Cardiac septum (tissue), 1 donor: Measurements from ENCODE around the gene BTBD17. TPM values are rescaled to one million over a fixed set of nuclear protein-coding genes. Genes with fewer than 3 reads are reported as not detected.
"Not testable (repeated sequence)": the region's sequence is repeated elsewhere in the genome, so short reads cannot be mapped to it uniquely, and the experiment has no call there.

Experiments used
- DNase-seq: peaks from one replicate; pipeline ENCODE4 v3.0.0-alpha.2; 2020; ENCODE audit warnings: low spot score
- intact Hi-C: fragments of 100-400 bp; cut with DNase I; formaldehyde crosslinking; loops from one replicate; pipeline ENCODE4 v1.14.0; 2022
- long read RNA-seq: library from polyadenylated mRNA; unstranded; transcript quantifications from one replicate; pipeline ENCODE4 v2.0.0, GENCODE V29; 2021
- total RNA-seq: library from RNA; stranded (reverse); fragmentation: NEBNext Ultra II Directional; extraction: Animal tissue kit (Norgen Biotek cat#: 25700); gene quantifications from one replicate; pipeline ENCODE4 v1.2.1, GENCODE V29; 2021
- donor health status: DM: no; HTN: no; CAD: no.

Gene BTBD17, protein sequence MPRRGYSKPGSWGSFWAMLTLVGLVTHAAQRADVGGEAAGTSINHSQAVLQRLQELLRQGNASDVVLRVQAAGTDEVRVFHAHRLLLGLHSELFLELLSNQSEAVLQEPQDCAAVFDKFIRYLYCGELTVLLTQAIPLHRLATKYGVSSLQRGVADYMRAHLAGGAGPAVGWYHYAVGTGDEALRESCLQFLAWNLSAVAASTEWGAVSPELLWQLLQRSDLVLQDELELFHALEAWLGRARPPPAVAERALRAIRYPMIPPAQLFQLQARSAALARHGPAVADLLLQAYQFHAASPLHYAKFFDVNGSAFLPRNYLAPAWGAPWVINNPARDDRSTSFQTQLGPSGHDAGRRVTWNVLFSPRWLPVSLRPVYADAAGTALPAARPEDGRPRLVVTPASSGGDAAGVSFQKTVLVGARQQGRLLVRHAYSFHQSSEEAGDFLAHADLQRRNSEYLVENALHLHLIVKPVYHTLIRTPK
- not detected for total RNA-seq
- long read RNA-seq: 0 reads

DNA sequence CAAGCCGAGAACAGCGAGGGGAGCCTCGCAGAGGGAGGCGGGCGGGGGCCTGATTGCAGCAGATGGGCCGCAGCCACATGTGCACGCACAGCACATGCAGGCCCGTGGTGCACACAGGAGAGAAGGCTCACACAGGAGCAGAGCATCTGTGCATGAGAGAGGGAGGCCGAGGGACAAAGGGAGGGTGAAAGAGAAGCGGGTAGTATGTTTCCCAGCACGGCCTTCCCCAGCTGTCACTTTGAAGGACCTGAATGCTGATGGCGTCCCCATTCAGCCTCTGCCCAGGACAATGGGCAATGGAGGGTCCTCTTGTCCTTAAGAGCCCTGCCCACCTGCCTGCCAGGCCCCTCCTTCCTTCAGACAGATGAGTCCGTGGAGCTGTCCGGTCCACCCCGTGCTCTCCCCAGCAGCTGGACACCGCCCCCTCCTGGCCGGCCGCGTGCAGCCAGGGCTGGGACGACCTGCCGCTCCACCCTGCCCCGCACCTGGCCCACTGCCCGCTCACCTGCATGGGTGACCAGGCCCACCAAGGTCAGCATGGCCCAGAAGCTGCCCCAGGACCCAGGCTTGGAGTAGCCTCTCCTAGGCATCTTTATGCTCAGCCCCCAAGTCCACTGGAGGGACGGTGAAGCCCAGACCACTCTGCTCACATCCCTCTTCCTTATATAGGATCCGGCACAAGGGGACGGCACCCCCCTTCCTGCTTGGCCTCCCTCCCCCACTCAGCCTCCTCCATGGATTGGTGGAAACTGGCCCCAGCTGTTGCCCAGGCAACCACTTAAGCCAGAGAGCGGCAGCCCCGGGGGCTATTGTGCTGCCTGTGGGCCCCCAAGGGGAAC, at the start of gene BTBD17:
BTBD17 (minus strand) TSS at position 639 of the 839 bp plus-strand sequence; CDS start at position 590, 49 bp downstream.
- intact Hi-C loops: loop anchor here (2.0 to 5.0 kb wide), 2 partner anchors 59 to 149 kb away; partner anchors contain the start of gene TTYH2
- DNase-seq: no peak

DNA sequence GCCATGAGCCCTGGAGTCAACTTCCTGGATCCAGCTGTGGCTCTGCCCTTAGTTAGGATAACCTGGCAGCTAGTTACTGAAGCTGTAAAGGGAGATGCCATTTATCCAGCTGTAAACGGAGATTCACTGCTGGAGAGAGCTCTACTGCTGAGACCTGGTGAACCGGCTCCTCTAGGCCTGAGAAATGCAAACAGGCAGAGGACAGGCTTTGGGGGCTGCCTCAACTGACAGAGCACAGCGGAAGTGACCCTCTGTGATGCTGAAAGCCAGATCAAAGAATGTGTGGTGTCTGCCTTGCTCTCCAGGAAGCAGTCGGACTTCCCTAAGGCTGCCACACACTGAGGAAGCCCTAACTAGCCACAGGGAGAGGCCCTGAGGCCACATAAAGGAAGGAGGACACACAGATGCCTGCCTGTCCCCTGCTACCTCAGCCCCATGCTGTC, 48.4 kb upstream of the BTBD17 start:
- intact Hi-C loops: no loop called here
- DNase-seq: no peak

DNA sequence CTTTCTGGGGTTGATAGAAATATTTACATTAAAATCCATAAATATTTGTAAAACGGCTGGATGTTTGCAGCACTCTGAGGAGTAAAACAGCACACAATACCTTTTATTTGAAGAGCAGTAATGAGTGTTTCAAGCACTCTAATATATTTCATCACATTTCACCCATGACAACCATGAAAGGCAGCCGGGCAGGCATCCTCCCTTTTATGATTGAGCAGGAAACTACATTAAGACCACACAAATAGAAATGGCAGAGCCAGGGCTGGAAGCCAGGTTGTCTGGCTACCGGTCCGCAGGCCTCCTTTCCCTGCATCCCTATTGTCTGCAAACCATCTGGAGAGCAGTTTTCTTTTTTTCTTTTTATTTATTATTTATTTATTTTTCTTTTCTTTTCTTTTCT, 47.1 kb upstream of the BTBD17 start:
- intact Hi-C loops: no loop called here
- DNase-seq: no peak

DNA sequence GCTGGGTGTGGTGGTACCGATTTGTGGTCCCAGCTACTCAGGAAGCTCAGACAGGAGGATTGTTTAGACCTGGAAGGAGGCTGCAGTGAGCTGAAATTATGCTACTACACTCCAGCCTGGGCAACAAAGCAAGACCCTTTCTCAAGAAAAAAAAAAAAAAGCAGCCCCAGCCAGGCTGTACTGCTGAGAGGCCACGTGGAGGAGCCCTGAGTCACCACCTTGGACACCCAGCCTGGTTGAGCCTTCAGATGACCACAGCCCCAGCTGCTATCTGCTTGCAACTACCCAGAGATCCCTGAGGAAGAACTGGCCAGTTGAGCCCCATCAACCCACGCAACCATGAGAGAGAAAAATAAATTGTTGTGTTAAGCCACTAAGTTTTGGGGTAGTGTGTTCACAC, 46.6 kb upstream of the BTBD17 start:
- intact Hi-C loops: no loop called here
- no peak for DNase-seq

DNA sequence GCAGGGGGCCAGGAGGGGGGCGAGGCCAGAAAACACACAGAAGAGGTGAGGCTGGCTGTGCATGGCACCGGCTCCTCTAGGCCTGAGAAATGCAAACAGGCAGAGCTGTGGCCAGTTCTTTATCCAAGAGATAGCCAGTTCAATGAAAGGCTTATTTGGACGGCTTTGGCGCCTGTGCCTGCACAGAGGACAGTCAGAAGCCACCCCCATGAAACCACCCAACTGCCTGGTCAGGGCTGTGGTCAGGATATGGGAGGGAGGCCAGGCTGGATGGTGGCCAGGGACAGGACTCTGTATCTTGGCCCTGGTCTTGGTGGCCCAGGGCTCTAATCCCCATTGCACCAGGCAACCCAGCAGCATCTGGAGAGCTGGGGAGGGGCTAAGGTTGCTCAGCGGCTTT, 45.7 kb upstream of the BTBD17 start:
- intact Hi-C loops: no loop called here
- DNase-seq: no peak

DNA sequence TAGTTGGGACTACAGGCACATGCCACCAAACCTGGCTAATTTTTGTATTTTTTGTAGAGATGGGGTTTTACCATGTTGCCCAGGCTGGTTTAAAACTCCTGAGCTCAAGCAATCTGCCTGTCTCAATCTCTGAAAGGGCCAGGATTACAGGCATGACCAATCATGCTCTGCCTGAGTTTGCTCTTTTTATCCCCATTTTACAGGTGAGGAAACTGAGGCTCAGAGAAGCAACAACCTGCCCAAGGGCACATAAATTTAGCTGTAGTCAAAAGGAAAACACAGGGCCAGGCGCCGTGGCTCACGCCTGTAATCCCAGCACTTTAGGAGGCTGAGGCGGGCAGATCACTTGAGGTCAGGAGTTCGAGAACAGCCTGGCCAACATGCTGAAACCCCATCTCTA, 43.6 kb upstream of the BTBD17 start:
- intact Hi-C loops, DNase-seq: not testable (repeated sequence)

DNA sequence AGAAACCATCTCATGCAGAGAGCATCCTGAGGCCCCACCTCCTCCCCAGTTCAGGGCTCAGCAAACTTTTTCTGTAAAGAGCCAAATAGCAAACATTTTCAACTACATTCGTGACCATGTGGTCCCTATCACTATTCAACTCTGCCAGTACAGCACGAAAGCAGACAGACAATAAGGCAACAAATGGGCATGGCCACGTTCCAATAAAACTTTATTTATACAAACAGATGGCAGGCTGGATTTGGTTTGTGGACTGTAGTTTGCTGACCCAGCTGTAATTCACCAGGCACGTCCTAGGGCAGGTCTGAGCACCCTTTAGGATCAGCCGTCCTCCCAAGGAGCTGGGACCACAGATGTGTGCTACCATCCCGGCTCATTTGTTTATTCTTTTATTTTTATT, 43.1 kb upstream of the BTBD17 start:
- no peak for DNase-seq
- intact Hi-C loops: no loop called here

DNA sequence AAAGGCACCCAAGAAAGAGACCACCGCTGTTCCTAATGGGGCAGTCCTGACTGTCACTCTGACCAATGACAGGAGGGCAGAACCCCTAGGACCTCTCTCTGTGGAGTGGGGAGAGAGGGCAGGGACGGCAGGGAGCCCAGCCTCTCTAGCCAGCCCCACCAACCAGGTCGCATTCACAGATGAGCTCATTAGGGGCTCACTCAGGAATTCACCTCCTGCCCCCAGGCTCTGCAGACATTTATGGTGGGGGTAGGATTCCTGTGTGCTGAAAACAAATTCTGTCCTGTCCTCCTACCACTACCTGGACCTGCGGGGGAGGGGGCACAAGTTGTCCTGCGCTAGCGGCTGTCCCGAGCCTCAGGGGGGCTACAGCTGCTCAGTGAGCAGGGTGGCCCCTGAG, 42.5 kb upstream of the BTBD17 start:
- intact Hi-C loops: no loop called here

DNA sequence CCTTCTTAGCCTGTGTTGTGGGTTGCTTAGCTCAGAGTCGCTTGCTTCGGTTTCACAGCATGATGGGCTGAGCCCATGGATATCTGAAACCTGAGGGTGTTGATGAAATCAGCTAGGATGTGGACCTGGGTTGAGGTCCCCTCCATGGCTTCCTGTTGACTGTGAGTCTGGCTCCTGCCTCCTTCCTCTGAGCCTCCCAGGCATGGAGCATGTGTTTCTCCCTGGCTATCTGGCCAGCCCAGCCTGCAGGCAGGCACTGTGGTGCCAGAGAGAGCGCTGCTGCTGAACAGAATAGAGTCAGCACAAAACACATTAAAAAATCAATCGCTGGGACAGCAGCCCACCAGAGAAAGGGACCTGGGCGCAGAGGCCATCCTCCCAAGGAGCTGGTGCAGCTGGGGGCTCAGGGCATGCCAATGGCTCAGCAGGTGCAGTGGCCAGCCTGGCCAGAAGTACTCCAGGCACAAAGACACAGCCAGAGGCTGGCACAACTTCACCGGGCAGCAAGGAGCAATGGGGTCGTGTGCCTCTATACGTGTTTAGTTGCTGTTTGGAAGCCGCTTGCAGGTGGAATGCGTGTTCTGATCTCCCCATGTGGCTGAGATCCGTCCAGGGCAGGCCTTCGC, 42.0 kb upstream of the BTBD17 start:
- intact Hi-C loops: no loop called here
- no peak for DNase-seq

More for the DNA sequence above, 42.5 kb upstream of the BTBD17 start:
- DNase-seq: no peak

DNA sequence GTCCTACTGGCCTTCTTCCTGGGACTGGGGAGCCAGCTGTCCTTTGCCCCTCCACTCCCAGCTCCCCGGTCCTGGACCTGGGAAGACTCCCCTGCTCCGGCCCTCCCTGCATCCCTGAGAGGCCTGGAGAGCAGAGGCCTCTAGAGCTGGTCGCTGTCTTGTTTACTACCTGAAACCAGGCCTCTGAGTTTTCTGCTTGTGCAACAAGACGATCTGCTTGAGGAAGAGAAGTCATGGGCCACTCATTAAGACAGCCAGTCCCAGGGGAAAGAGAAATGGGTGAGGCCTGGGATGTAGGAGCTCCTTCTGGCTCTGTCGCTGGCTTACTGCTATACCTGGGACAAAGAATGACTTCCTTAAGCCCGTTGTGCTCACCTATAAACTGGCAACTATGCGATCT, 40.4 kb upstream of the BTBD17 start:
- DNase-seq: no peak
- intact Hi-C loops: no loop called here

DNA sequence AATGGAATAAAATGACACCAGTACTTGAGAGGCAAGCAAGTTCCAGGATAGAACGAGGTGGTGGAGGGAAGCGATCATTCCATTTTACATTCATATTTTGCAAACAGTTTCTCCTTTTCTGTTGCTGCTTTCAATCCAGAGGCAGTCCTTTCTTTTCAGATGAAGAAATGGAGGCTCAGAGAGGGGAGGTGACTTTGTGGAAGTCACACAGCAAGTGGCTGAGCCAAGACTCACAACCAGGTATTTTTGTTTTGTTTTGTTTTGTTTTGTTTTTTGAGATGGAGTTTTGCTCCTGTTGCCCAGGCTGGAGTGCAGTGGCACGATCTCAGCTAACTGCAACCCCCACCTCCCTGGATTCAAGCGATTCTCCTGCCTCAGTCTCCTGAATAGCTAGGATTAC, 34.9 kb upstream of the BTBD17 start:
- intact Hi-C loops: no loop called here

DNA sequence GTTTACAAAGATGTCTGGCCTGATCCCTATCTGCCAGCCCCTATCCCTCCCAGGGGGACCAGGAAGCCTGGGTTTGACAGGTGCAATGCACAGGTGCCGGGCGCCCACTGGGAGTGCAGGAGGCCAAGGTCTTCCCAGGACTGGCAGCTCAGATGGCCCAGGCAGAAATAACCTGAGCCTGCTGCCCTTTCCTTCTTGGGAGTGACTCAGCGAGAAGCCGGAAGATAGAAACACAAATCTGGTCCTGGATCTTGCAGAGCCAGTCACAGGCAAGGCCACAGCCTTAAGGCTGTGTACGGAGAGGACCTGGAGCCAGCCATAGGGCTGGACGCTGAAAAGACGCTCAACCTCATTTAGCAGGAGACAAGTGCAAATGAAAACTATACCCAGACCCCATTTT, 33.3 kb upstream of the BTBD17 start:
- no peak for DNase-seq
- intact Hi-C loops: no loop called here

More for the DNA sequence above, 34.9 kb upstream of the BTBD17 start:
- DNase-seq: no peak

DNA sequence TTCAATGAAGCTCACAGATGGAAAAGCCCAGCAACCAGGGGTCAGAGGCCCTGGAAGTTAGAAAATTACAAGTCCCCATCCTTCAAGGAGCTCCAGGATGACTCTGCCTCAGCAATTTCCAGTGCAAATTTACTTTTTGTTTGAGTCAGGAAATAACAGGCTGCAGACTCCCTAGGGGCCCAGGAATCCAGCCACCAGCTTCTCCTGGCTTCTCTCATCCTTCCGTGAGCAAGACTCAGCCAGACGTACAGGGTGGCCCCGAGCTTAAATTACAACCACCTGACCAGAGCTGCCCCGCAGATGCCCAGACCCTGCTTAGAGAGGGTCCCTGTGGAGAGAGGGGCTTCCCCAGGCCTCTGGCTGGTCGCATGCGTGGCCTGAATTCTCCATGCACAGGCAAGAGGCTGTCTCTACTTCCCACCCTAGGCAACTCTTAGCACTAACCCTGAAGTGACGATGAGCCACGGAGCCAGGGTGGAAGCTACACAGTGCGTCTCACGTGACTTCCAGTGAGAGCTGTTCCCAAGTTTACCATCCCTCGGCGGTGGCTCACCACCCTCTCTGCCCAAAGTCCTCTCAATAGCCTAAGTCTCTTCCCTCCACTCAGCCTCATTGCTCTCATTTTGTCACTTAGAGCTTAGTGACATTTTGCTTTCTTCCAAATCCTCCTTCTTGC, 32.7 kb upstream of the BTBD17 start:
- DNase-seq: no peak
- intact Hi-C loops: no loop called here

DNA sequence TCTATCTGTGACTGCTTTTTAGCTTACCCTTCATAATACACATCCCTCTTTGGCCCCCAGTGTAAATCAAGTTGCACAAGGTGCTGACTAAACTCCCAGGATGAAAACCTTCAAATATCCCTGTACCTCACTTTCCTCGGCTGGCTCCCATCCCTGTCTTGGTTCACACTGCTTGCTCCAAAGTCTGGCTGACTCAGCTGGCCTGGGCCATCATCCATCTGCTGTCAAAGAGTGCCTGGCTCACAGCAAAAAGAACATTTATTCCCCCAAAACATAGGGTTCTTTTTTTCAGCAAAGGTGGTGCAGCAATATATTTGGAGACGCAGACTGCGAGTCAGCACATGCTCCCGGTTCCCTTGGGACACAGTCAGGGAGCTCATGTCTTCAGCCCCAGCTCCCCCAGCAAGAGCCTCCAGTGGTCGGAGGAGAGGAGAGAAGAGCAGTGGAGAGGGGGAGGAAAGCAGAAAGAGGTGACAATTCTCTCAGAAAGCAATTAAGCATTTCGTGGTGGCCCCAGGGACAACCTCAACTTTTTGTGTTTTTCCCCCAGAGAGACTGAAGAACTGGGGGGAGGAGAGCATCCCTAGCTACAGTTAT, 31.8 kb upstream of the BTBD17 start:
- DNase-seq: no peak
- intact Hi-C loops: no loop called here

DNA sequence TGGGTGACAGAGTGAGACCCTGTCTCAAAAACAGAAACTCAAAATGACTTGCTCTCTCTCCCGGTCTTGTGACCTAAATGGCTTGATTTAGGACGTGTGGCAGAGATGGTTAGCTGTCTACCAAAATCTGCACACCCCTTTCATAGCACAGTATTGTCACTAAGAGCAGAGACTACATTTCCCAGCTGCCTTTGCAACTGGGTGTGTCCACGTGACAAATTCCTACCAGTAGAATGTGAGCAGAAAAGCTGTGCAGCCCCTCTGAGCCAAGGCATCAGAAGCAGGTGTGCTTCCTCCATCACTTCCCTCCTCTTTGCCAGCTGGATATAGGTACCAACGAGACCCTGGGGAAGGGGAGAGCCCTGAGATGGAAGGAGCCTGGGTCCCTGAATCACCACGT, 31.2 kb upstream of the BTBD17 start:
- no peak for DNase-seq
- intact Hi-C loops: no loop called here

DNA sequence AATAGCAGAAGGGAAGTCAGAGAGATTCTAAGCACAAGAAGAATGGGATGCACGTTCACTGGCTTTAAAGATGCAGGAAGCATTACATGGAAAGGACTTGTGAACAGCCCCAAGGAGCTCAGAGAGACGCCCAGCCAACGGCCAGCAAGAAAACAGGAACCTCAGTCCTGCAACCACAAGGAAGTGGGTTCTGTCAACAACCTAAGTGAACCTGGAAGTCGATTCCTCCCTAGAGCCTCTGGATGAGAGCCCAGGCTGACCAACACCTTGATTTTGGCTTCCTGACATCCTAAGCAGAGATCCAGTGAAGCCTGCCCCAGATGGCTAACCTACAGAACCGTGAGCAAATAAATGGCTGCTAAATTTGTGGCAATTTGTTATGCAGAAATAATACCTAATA, 30.1 kb upstream of the BTBD17 start:
- intact Hi-C loops: no loop called here
- no peak for DNase-seq

DNA sequence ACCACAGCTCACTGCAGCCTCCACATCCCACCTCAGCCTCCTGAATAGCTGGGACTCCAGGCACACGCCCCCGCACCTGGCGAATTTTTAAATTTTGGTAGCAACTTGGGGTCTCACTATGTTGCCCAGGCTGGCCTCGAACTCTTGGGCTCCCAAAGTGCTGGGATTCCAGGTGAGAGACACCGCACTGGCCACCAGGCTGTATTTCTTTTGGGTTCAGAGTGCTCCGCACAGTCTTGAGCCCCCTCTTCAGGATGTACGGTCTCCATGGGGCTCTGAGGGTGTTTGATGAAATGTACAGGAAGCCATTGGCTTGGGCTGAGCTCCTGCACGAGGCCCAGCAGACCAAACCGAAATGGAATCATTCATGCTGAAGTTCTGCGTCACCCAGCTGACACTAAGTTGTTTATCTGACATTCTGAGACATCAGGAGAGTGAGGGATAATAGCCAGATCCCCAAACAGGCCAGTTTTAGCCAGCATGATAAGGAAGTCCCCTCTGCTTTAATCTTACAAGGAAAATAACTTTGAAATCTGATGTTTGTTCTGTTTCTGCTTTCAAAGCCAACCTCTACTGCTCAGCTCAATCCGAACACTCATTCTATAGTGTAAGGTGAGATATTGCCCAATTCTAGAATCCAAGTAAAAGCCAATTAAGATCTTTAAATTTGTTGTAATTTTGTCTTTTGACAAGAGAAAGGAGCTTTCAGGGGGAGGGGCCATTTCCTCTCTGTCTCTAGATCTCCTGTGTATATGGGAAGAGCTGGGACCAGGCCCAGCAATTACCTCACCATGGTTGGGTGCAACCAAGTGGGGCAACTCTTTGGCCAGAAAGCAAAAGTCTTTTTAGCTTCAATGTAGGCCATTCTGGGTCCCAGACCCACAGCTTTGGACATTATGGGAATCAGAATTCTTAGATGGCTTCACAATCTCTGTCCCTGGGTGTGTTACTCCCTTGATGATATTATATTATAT, 29.3 kb upstream of the BTBD17 start:
- no peak for DNase-seq
- intact Hi-C loops: no loop called here
